GM12875 (cell line): ENCODE data around the gene MYO3B.

ENCODE experiments used
- H3K4me3 ChIP-seq: one replicate; pipeline ENCODE4 v1.5.1; 2011; ENCODE audit warnings: low read depth, low read length, control low read depth
- CTCF ChIP-seq: IDR thresholded peaks from 2 replicates; pipeline ENCODE4 v1.5.1; 2011; ENCODE audit warnings: low read depth, mild to moderate bottlenecking, control low read depth, inconsistent platforms, low read length, moderate library complexity, borderline replicate concordance; ENCODE audit not compliant: insufficient read depth

Gene MYO3B

GRCh38 chr2:170248574-170249393 is 70.8 kb downstream of the MYO3B start:
- H3K4me3 ChIP-seq, result no peak overlapping the region
- TF ChIP-seq CTCF, result no peak

GRCh38 chr2:170249761-170250160 is 71.8 kb downstream of the MYO3B start:
- H3K4me3 ChIP-seq, result no peak overlapping the region
- TF ChIP-seq CTCF, result no peak

GRCh38 chr2:170250584-170250983 is 72.6 kb downstream of the MYO3B start:
- TF ChIP-seq CTCF, result no peak
- H3K4me3 ChIP-seq, result no peak overlapping the region

- no peak overlapping the region for H3K4me3 ChIP-seq
- TF ChIP-seq CTCF, result no peak
These were observed 74.5 kb downstream of the MYO3B start for GRCh38 chr2:170252414-170252813.

- no peak overlapping the region for H3K4me3 ChIP-seq
- no peak for TF ChIP-seq CTCF
These were observed 75.8 kb downstream of the MYO3B start for GRCh38 chr2:170253721-170254230.

- H3K4me3 ChIP-seq, result no peak overlapping the region
- no peak for TF ChIP-seq CTCF
These were observed 76.4 kb downstream of the MYO3B start for GRCh38 chr2:170254293-170254732.

- H3K4me3 ChIP-seq, result no peak overlapping the region
- TF ChIP-seq CTCF, result no peak
These were observed 77.2 kb downstream of the MYO3B start for GRCh38 chr2:170255137-170255536.
